CD14-positive monocyte (primary cell): ENCODE data around the gene TMPRSS15. TPM values are rescaled to one million over a fixed set of nuclear protein-coding genes. Genes with fewer than 3 reads are reported as not detected.

ENCODE experiments used
- DNase-seq, 3 donors: peaks; one replicate each; pipeline ENCODE4 v3.0.0-alpha.2; 2011 to 2022
- H2AFZ ChIP-seq: 2 replicates; pipeline ENCODE4 v1.6.0; 2012; ENCODE audit warnings: mild to moderate bottlenecking, low read depth, low read length, inconsistent platforms; ENCODE audit not compliant: insufficient read depth, poor library complexity, severe bottlenecking
- H3K27ac ChIP-seq, 2 donors: 1 replicate in 1 of 2; 2 replicates in 1 of 2; pipeline ENCODE4 v1.5.1; 2012 to 2013; ENCODE audit warnings: low read length in 2 of 2, control low read depth in 1 of 2, inconsistent platforms in 1 of 2, low read depth in 1 of 2, mild to moderate bottlenecking in 1 of 2
- H3K27me3 ChIP-seq, 2 donors: one replicate each; pipeline versions ENCODE4 v1.6.0 to v1.6.1; 2011 to 2013; ENCODE audit warnings: low read length in 2 of 2; ENCODE audit not compliant: control insufficient read depth in 2 of 2, insufficient read depth in 2 of 2
- H3K36me3 ChIP-seq, 2 donors: replicated peaks in 1 of 2; 1 replicate in 1 of 2; 2 replicates in 1 of 2; pipeline versions ENCODE4 v1.5.1 to v1.6.1; 2012 to 2013; ENCODE audit warnings: low read length in 2 of 2, control low read depth in 1 of 2, inconsistent platforms in 1 of 2, mild to moderate bottlenecking in 1 of 2; ENCODE audit not compliant: insufficient read depth in 2 of 2, control insufficient read depth in 1 of 2
- H3K4me1 ChIP-seq, 2 donors: 1 replicate in 1 of 2; 2 replicates in 1 of 2; pipeline versions ENCODE4 v1.5.1 to v1.6.1; 2012 to 2013; ENCODE audit warnings: low read length in 2 of 2, control low read depth in 1 of 2, inconsistent platforms in 1 of 2, mild to moderate bottlenecking in 1 of 2, moderate library complexity in 1 of 2; ENCODE audit not compliant: insufficient read depth in 2 of 2, control insufficient read depth in 1 of 2
- H3K4me2 ChIP-seq: replicated peaks from 2 replicates; pipeline ENCODE3; 2012; ENCODE audit warnings: low read length, moderate library complexity, mild to moderate bottlenecking; ENCODE audit not compliant: poor library complexity, severe bottlenecking; ENCODE audit errors: extremely low read depth
- H3K4me3 ChIP-seq, 3 experiments: fragments of 200-600 bp in 1 of 3; sonication (generic) in 1 of 3; replicated peaks in 1 of 3; 1 replicate in 2 of 3; 2 replicates in 1 of 3; pipeline ENCODE4 v1.5.1; 2011 to 2013; ENCODE audit warnings: low read length in 3 of 3, mild to moderate bottlenecking in 3 of 3, control low read depth in 2 of 3, low read depth in 2 of 3, inconsistent platforms in 1 of 3, moderate library complexity in 1 of 3
- H3K79me2 ChIP-seq: 2 replicates; pipeline ENCODE4 v1.6.0; 2012; ENCODE audit warnings: mild to moderate bottlenecking, control low read depth, inconsistent platforms, low read length, moderate library complexity; ENCODE audit not compliant: insufficient read depth
- H3K9ac ChIP-seq: 2 replicates; pipeline ENCODE4 v1.6.0; 2017; ENCODE audit warnings: low read length, mild to moderate bottlenecking; ENCODE audit not compliant: insufficient read depth, poor library complexity, severe bottlenecking
- H3K9me3 ChIP-seq, 2 donors: replicated peaks in 1 of 2; 1 replicate in 1 of 2; 2 replicates in 1 of 2; pipeline versions ENCODE4 v1.5.1 to v1.6.1; 2012 to 2013; ENCODE audit warnings: low read length in 2 of 2, control low read depth in 1 of 2; ENCODE audit not compliant: control insufficient read depth in 1 of 2, insufficient read depth in 1 of 2
- H4K20me1 ChIP-seq: 2 replicates; pipeline ENCODE4 v1.6.0; 2012; ENCODE audit warnings: mild to moderate bottlenecking, low read length, control low read depth, moderate library complexity; ENCODE audit not compliant: insufficient read depth
- H3K27ac Mint-ChIP-seq, 7 donors: one replicate each; pipeline ENCODE4 v1.8.0; 2020; ENCODE audit warnings: mild to moderate bottlenecking in 7 of 7, mixed read lengths in 7 of 7, moderate library complexity in 6 of 7, inconsistent platforms in 2 of 7
- H3K27me3 Mint-ChIP-seq, 3 donors: one replicate each; pipeline ENCODE4 v1.8.0; 2021 to 2022; ENCODE audit warnings: low read depth in 3 of 3, mild to moderate bottlenecking in 3 of 3, mixed read lengths in 3 of 3, moderate library complexity in 3 of 3, inconsistent platforms in 1 of 3
- H3K36me3 Mint-ChIP-seq, 2 donors: one replicate each; pipeline ENCODE4 v1.8.0; 2020; ENCODE audit warnings: mixed read lengths in 2 of 2, inconsistent platforms in 1 of 2, mild to moderate bottlenecking in 1 of 2
- H3K4me1 Mint-ChIP-seq: one replicate; pipeline ENCODE4 v1.8.0; 2020; ENCODE audit warnings: mild to moderate bottlenecking, mixed read lengths
- H3K4me3 Mint-ChIP-seq, 2 donors: one replicate each; pipeline ENCODE4 v1.8.0; 2020; ENCODE audit warnings: mild to moderate bottlenecking in 2 of 2, mixed read lengths in 2 of 2, moderate library complexity in 1 of 2
- H3K9me3 Mint-ChIP-seq, 7 donors: one replicate each; pipeline ENCODE4 v1.8.0; 2020 to 2022; ENCODE audit warnings: mixed read lengths in 7 of 7, mild to moderate bottlenecking in 6 of 7, moderate library complexity in 6 of 7, inconsistent platforms in 2 of 7
- WGBS: methylation state at CpG from one replicate; pipeline ENCODE4 v1.1.5; 2013; ENCODE audit warnings: missing lambda C conversion rate; ENCODE audit not compliant: insufficient coverage; 5-methylcytosine and 5-hydroxymethylcytosine counted together
- intact Hi-C, 2 donors: fragments of 100-400 bp; cut with micrococcal nuclease; formaldehyde crosslinking; loops; one replicate each; pipeline versions ENCODE4 v1.15.0 to v1.15.1; 2023
- polyA plus RNA-seq, 3 donors: library from polyadenylated mRNA; depleted of rRNA in 1 of 3; unstranded in 2 of 3; stranded (reverse) in 1 of 3; fragments of 300-500 nt in 2 of 3; fragments of >200 nt in 1 of 3; fragmentation: Illumina TruSeq in 2 of 3; gene quantifications; 1 replicate in 2 of 3; 2 replicates in 1 of 3; pipeline ENCODE4 v1.2.3, GENCODE V29; 2012 to 2021
- TF ChIP-seq, protein P1 (sequence below): fragments of 200-600 bp; IDR thresholded peaks from one replicate; pipeline ENCODE4 v1.8.0; 2022; ENCODE audit warnings: antibody characterized with exemption, mild to moderate bottlenecking

Gene TMPRSS15
- polyA plus RNA-seq, 3 donors = not detected

GRCh38 chr21:18252680-18253079 lies 150.9 kb downstream of the TMPRSS15 start:
- TF ChIP-seq, protein P1, sequence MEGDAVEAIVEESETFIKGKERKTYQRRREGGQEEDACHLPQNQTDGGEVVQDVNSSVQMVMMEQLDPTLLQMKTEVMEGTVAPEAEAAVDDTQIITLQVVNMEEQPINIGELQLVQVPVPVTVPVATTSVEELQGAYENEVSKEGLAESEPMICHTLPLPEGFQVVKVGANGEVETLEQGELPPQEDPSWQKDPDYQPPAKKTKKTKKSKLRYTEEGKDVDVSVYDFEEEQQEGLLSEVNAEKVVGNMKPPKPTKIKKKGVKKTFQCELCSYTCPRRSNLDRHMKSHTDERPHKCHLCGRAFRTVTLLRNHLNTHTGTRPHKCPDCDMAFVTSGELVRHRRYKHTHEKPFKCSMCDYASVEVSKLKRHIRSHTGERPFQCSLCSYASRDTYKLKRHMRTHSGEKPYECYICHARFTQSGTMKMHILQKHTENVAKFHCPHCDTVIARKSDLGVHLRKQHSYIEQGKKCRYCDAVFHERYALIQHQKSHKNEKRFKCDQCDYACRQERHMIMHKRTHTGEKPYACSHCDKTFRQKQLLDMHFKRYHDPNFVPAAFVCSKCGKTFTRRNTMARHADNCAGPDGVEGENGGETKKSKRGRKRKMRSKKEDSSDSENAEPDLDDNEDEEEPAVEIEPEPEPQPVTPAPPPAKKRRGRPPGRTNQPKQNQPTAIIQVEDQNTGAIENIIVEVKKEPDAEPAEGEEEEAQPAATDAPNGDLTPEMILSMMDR = no peak
- no peak overlapping the region for H3K9ac ChIP-seq
- intact Hi-C loops = no loop called here
- H3K36me3 ChIP-seq = no peaks in the 10 kb centered on the region
- DNase-seq = no peak
- H2AFZ ChIP-seq = no peak overlapping the region
- no peaks in the 10 kb centered on the region for H4K20me1 ChIP-seq
- no peak overlapping the region for H3K27ac ChIP-seq
- WGBS = 80% methylated on average over 1 of the region's 5 CpGs
- Mint-ChIP-seq H3K9me3 (no peaks in the 10 kb centered on the region), H3K27me3 (no peaks in the 10 kb centered on the region), H3K4me3 (no peak overlapping the region), H3K27ac (no peak overlapping the region), H3K36me3 (no peaks in the 10 kb centered on the region), H3K4me1 (no peaks in the 10 kb centered on the region)
- no peaks in the 10 kb centered on the region for H3K4me1 ChIP-seq
- H3K79me2 ChIP-seq = no peaks in the 10 kb centered on the region
- no peaks in the 10 kb centered on the region for H3K9me3 ChIP-seq
- no peak overlapping the region for H3K4me2 ChIP-seq
- no peak overlapping the region for H3K4me3 ChIP-seq
- H3K27me3 ChIP-seq = no peaks in the 10 kb centered on the region

DNA sequence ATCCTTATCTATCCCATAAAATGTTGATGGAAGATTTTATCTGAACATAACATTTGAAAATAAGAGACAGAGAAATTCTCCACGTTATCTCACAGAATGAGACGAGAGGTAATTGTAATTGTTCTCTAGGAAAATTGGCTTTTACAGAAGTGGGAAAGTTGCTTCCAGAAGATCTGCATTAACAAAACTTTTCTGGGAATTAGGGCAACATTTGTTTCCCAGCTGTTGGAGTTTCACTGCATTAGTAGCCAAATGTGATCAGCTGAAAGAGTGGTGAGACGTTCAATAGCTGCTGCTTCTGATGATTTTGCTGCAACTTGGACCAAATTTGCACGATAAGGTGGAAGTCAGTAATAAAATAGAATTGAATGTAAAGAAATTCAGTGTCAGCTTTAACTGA lies 151.3 kb downstream of the TMPRSS15 start:
- H3K27me3 Mint-ChIP-seq = no peaks in the 10 kb centered on the region
- TF ChIP-seq, protein P1 = no peak
- H3K27ac Mint-ChIP-seq = no peak overlapping the region
- H3K4me1 ChIP-seq = no peaks in the 10 kb centered on the region
- H3K9ac ChIP-seq = no peak overlapping the region
- H3K4me1 Mint-ChIP-seq = no peaks in the 10 kb centered on the region
- H3K36me3 Mint-ChIP-seq = no peaks in the 10 kb centered on the region
- no peak overlapping the region for H3K4me2 ChIP-seq
- H3K27ac ChIP-seq = no peak overlapping the region
- no peak overlapping the region for H3K4me3 ChIP-seq
- no peaks in the 10 kb centered on the region for H3K9me3 ChIP-seq
- H3K4me3 Mint-ChIP-seq = no peak overlapping the region
- H2AFZ ChIP-seq = no peak overlapping the region
- peaks cover 0 to 1% of the 10 kb centered on the region in 2 donors for H3K27me3 ChIP-seq
- no peaks in the 10 kb centered on the region for H4K20me1 ChIP-seq
- H3K79me2 ChIP-seq = no peaks in the 10 kb centered on the region
- no peaks in the 10 kb centered on the region for H3K9me3 Mint-ChIP-seq
- intact Hi-C loops = no loop called here
- no peaks in the 10 kb centered on the region for H3K36me3 ChIP-seq
- DNase-seq = no peak
- 100% methylated on average over 3 of the region's 4 CpGs for WGBS
